Measurements from ENCODE around the gene UMAD1.
"Not testable (repeated sequence)": the region's sequence is repeated elsewhere in the genome, so short reads cannot be mapped to it uniquely, and the experiment has no call there.

UMAD1 gene

GRCh38 chr7:7803715-7804178 lies 163.2 kb downstream of the UMAD1 start:
- DNase-seq (ENCODE audit: low read depth) = no peak

GRCh38 chr7:7804822-7805221 lies 164.3 kb downstream of the UMAD1 start:
- not testable (repeated sequence) for DNase-seq (ENCODE audit: low read depth)

- DNase-seq (ENCODE audit: low read depth) = no peak
Observed at GRCh38 chr7:7805511-7806153, 165.1 kb downstream of the UMAD1 start.

GRCh38 chr7:7808156-7808555 lies 167.6 kb downstream of the UMAD1 start:
- DNase-seq (ENCODE audit: low read depth) = no peak

- no peak for DNase-seq (ENCODE audit: low read depth)
Observed at GRCh38 chr7:7808626-7809025, 168.1 kb downstream of the UMAD1 start.

GRCh38 chr7:7810380-7810779 lies 169.8 kb downstream of the UMAD1 start:
- DNase-seq (ENCODE audit: low read depth) = no peak

- no peak for DNase-seq (ENCODE audit: low read depth)
Observed at GRCh38 chr7:7810826-7811225, 170.3 kb downstream of the UMAD1 start.

GRCh38 chr7:7812112-7812511 lies 171.6 kb downstream of the UMAD1 start:
- no peak for DNase-seq (ENCODE audit: low read depth)

- DNase-seq (ENCODE audit: low read depth) = no peak
Observed at GRCh38 chr7:7815395-7815794, 174.8 kb downstream of the UMAD1 start.

- no peak for DNase-seq (ENCODE audit: low read depth)
Observed at GRCh38 chr7:7816084-7816483, 175.5 kb downstream of the UMAD1 start.

- DNase-seq (ENCODE audit: low read depth) = no peak
Observed at GRCh38 chr7:7816816-7817536, 176.4 kb downstream of the UMAD1 start.

GRCh38 chr7:7817748-7818147 lies 177.2 kb downstream of the UMAD1 start:
- DNase-seq (ENCODE audit: low read depth) = no peak

- DNase-seq (ENCODE audit: low read depth) = not testable (repeated sequence)
Observed at GRCh38 chr7:7818179-7818578, 177.6 kb downstream of the UMAD1 start.

GRCh38 chr7:7819442-7820247 lies 179.1 kb downstream of the UMAD1 start:
- no peak for DNase-seq (ENCODE audit: low read depth)

GRCh38 chr7:7820409-7820808 lies 179.9 kb downstream of the UMAD1 start:
- no peak for DNase-seq (ENCODE audit: low read depth)

- DNase-seq (ENCODE audit: low read depth) = no peak
Observed at GRCh38 chr7:7820939-7821338, 180.4 kb downstream of the UMAD1 start.

- DNase-seq (ENCODE audit: low read depth) = no peak
Observed at GRCh38 chr7:7821517-7821916, 181.0 kb downstream of the UMAD1 start.

- not testable (repeated sequence) for DNase-seq (ENCODE audit: low read depth)
Observed at GRCh38 chr7:7825294-7825693, 184.7 kb downstream of the UMAD1 start.

- DNase-seq (ENCODE audit: low read depth) = no peak
Observed at GRCh38 chr7:7829667-7830066, 189.1 kb downstream of the UMAD1 start.

- no peak for DNase-seq (ENCODE audit: low read depth)
Observed at GRCh38 chr7:7830122-7830878, 189.7 kb downstream of the UMAD1 start.

GRCh38 chr7:7832518-7832917 lies 192.0 kb downstream of the UMAD1 start:
- DNase-seq (ENCODE audit: low read depth) = no peak

GRCh38 chr7:7834761-7835160 lies 194.2 kb downstream of the UMAD1 start:
- DNase-seq (ENCODE audit: low read depth) = no peak

Data from HS-27A (cell line).